Epithelial cell of proximal tubule (primary cell): ENCODE results near the gene NPFFR1. TPM values are rescaled to one million over a fixed set of nuclear protein-coding genes. Genes with fewer than 3 reads are reported as not detected.

Experiments used
- DNase-seq: peaks from one replicate; pipeline ENCODE4 v3.0.0-alpha.2; 2011; ENCODE audit warnings: low read depth
- H3K4me3 ChIP-seq: 2 replicates; pipeline ENCODE4 v1.5.1; 2011; ENCODE audit warnings: low read depth, mild to moderate bottlenecking, low read length
- CTCF ChIP-seq: conservative IDR thresholded peaks from 2 replicates; pipeline ENCODE4 v1.5.1; 2012; ENCODE audit warnings: low read depth, mild to moderate bottlenecking, low read length
- total RNA-seq: library from RNA; depleted of rRNA; stranded (reverse); fragments of >200 nt; gene quantifications from 2 replicates; pipeline ENCODE4 v1.2.3, GENCODE V29; 2015

The NPFFR1 gene
- total RNA-seq, 1 donor from 2014 or later = not detected

- TF ChIP-seq CTCF = no peak
- no peak overlapping the region for H3K4me3 ChIP-seq
- DNase-seq = no peak
Observed at GRCh38 chr10:70306886-70307520, 23.2 kb upstream of the NPFFR1 start.

GRCh38 chr10:70306181-70306705, 22.4 kb upstream of the NPFFR1 start:
- H3K4me3 ChIP-seq = no peak overlapping the region
- DNase-seq = no peak
- TF ChIP-seq CTCF = no peak

DNA sequence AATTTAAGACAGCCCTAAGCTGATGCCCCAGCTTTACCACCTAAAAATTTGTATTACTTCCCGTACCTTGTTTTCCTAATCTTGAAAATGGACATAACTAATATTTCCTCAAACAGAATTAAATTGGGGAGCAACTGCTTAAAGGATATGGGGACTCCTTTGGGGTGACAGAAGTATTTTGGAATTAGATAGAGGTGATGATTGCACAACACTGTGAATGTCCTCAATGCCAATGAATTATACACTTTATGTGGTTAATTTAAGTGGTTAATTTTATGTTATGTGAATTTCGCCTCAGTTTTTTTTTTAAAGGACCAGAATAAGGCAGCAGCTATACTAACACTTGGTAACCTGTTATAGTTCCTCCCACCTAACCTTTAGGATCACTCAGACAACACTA, 19.9 kb upstream of the NPFFR1 start:
- H3K4me3 ChIP-seq = no peak overlapping the region
- DNase-seq = no peak
- TF ChIP-seq CTCF = no peak

- TF ChIP-seq CTCF = no peak
- H3K4me3 ChIP-seq = no peak overlapping the region
- DNase-seq = no peak
Observed at GRCh38 chr10:70302292-70302691, 18.5 kb upstream of the NPFFR1 start.

DNA sequence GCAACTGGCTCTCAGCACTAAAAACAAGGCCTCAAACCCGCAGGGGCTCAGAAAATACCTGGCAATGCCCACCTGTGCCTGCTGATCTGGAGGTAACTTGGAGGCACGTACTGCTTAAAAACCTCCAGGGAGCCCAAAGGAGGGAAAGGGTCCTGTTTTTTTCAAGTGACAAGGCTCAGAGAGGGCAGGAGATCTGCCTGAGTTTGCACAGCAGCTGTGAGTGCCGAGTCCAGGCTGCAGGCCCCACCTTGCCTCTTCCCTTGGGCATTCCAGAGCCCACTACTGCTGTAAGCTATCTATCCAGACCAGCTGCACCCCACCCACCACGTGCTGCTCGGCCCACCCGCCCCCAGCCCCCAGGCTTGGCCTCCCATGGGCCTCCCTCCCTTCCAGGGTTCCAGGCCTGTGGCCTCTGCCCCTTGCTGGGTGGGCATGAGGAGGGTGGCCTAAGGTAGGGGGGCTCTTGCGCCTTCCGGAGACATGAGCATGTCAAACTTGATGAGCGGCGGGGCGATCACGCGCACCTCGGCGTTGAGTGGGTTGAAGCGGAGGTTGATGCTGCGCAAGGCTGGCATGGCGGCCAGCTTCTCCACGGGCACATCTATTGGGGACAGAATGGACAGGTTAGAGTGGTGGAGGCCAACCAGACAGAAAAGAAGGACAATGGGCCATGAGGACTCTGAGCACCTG, 17.2 kb upstream of the NPFFR1 start:
- DNase-seq = no peak
- H3K4me3 ChIP-seq = no peak overlapping the region
- TF ChIP-seq CTCF = no peak

- no peak for TF ChIP-seq CTCF
- DNase-seq = no peak
- no peak overlapping the region for H3K4me3 ChIP-seq
Observed at GRCh38 chr10:70300461-70300860, 16.7 kb upstream of the NPFFR1 start.
